Hypothalamus (tissue), 51 donors: ENCODE measurements around the gene ENAH.
"Not testable (repeated sequence)": the region's sequence is repeated elsewhere in the genome, so short reads cannot be mapped to it uniquely, and the experiment has no call there.

ENCODE experiments used
- DNase-seq, 51 donors: peaks; one replicate each; lab custom pipeline; 2025; lab: John Stamatoyannopoulos, UW

The ENAH gene

DNA sequence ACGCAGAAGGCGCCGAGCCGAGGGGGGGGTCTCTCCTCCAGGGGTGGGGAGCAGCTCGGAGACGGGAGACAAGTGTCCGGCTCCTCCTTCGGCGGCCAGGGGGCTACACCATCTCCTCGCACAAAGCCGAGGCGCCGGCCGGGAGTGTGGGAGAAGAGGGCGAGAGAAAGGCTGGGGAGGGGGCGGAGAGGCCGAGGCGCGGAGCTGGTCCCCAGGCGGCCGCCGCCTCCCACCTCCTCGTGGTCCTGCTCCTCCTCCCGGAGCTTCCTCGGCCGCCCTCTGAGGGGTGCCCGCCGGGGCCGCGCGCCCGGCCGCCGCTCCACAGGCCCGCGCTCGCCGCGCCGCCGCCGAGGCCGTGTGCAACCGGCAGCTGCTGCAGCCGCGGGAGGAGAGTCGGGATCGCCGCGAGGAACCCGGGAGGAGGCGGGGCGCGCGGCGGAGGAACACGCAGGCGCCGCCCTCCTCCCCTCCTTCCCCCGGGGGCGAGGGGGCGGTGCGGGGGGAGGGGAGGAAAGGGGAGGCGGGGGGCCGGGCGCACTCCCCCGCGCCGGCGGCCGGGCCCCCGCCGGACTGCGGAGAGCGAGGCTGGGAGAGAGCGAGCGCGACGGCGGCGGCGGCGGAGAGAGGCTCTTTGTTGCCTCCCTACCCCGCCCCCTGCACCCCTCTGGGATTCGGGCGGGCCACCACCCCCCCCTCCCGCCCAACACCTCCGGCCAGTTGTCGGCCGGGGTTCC lies at the start of gene ENAH:
Gene ENAH (minus strand): TSS at position 395 of the 734 bp plus-strand sequence. CDS start 433 bp downstream, outside the sequence.
- peak in 50 of 51 donors; percentile 34 to 95 (median 80) for DNase-seq

DNA sequence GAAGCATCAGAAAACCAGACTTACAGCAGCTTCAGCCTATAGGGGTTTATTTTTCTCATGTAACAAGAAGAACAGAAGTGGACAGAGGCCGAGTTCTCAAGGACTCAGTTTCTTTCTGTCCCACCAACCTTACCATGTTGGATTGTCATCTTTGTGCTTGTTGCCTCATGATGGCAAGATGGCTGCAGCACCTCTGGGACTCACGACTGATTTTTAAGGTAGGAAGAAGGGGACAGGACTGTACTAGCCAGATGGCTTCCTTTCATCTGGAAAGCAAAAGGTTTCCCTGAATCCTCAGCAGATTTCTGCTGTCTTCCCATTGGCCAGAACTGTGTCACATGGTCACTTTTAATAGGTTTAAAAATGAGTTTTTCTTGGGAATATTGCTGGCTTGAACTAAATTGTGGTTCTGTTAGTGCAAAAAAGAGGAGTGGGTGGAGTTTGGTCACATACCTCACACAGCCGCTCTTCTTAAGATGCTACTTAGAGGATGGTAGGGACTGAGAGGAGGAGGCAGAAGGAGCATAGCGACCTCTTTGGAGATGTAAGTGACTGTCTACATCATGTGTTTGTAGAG lies 48.1 kb upstream of the ENAH start:
- DNase-seq, result no peak

DNA sequence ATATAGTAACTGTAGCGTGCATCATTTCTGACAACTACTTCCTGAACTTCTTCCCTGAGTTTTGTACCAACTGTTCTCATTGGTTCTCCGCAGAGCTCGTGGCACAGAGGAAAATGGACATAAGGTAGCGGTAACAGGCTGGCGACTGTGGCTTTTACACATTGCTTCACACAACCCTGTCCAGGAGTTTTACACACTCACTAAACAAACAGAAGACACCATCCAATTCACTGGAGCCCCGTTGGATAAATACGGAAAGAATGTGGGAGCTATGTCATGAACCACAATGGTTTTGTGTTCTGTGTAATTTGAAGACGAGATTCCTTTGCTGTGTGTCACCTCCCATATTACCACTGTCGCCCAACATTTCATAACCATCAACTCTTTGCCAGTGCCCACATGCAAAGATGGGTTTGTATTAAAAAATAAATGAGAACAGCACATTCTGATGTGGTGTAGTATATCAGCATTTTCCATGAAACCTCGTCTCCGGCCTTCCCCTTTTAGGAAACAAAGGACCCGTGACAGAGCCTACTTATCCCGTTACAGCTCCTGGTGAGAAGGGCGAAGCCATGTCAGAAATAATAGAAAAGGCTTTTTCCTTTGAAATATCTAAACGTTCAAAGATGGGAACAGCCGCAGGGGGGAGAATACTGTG lies 47.4 kb upstream of the ENAH start:
- DNase-seq, result no peak

DNA sequence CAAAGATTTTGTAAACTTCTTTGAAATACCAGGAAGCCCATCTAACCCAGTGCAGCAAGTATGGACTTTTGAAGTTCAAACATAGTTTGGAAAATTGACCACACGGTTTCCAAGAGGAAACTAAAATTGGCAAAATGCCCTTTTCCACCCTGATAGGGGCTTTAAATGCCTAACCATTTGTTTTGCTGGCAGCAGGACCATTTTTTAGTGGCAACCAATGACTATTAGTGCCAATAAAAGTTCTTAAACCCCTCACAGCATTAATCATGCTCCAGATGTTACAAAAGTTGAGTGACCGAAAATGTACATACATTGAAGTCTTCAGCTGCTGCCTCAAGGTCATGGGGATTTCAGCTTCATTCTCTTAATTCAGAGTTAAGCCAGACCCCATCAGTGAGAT lies 46.4 kb upstream of the ENAH start:
- no peak for DNase-seq

DNA sequence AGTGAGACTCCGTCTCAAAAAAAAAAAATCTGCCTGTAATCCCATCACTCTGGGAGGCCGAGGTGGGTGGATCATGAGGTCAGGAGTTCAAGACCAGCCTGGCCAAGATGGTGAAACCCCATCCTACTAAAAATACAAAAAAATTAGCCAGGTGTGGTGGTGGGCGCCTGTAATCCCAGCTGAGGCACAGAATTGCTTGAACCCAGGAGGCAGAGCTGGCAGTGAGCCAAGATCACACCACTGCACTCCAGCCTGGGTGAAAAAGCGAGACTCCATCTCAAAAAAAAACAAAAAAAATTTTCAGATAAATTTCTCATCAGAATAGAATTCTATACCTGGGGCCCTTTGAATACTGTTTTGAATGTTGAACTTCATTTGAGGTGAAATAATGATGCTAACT lies 45.3 kb upstream of the ENAH start:
- not testable (repeated sequence) for DNase-seq

DNA sequence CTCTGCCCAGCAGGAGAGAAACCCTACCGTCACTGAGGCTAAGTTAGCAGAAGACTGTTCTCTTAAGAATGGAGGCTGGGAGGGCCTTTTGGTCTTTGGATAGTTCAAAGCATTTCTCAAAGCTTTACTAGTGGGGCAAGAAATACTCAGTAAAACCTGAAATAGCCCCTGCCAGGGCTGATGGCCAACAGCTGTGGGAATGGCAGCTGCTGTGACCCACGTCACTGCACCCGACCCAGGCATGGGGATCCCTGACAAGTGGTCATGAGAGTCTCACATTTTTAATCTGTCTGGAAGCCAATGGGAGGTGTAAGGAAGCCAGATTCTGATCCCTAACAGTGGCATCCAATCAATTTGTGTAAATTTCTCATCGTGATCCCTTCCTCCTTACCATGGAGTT lies 44.5 kb upstream of the ENAH start:
- DNase-seq, result no peak

DNA sequence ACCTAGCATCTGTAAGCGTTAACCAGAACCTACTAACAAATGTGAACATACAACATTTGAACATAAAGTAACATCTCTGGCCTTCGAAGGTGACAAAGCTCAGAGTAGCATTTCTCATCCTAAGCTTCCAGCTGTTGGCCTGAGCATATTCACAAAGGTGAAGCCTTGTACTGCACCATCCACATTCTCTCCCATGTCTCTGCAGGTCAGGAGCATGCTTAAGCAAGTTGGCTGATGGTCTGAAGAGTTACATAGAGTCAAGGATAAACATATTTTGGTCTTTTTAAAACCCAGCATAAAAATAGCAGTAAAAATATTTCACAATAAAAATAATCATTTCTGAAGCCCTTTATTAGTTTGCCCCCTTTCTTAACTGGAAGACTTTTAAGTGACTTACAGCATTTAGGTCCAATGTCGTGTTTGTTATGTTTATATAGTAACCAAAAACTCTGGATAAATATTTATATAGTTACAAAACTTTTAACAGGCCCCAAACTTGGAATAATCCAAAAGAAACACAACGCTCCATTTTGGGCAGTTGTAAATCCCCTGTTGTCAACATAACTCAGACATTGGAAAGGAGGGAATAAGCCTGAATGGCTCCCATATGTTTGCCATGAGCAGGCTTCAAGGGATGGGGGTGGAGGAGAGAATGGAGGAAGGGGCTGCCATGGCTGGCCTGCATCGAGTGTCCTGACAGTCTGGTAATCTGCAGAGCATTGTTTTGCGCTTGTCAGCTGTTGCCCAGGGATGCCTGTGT lies 42.8 kb upstream of the ENAH start:
- no peak for DNase-seq

DNA sequence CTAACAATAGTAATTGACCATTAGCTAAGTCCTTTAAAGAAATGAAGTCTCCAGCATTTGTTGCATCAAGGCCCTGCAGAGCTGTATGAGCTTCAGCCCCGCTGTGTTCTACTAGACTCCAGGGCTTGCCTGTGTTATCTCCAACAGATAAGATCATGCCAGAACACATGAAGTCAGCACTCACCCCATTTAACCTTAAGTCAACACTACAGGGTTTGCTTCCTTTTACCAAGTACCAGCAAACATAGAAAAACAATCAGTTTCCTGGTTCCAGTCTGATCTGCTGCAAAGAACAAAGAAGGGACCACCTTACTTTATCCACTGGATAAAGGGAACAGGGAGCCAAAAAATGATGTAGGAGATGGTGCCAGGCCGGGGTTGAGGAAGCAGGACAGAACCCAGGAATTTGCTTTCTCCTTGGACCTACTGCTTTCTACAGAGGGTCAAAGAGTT lies 41.3 kb upstream of the ENAH start:
- no peak for DNase-seq

DNA sequence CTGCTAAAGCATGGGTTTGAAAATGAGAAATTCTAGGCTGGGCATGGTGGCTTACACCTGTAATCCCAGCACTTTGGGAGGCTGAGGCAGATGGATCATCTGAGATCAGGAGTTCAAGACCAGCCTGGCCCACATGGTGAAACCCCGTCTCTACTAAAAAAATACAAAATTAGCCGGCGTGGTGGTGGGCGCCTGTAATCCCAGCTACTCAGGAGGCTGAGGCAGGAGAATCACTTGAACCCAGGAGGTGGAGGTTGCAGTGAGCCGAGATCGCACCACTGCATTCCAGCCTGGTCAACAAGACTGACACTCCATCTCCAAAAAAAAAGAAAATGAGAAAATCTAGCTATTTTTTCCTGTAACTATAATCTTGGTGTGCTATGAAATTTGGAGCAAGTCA lies 40.8 kb upstream of the ENAH start:
- not testable (repeated sequence) for DNase-seq

DNA sequence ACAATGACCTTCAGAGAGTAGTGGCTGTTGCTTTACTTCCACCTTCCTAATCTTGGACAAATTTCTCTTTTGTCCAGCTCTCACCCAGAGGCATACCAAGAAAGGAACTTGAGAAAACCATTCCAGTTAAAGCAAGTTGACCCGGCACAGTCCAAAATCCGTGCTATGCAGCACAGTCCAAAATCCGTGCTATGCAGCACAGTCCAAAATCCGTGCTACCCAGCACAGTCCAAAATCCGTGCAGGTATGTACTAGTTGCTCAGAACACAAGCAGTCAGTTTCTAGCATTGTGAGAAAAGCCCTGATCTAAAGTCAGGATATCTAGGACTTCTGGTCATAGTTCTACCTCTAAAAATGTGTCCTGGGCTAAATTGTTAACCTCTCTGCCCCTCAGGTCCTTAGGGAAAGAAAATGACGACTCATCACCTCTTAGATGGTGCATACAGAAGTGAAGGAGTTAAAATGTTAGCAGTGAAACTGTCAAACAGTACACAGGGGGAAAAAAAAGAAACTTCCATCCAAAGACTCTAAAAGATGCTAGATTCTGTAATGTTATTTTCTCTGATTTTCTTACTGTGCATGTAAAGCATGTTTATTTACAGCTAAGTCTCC lies 40.3 kb upstream of the ENAH start:
- no peak for DNase-seq

DNA sequence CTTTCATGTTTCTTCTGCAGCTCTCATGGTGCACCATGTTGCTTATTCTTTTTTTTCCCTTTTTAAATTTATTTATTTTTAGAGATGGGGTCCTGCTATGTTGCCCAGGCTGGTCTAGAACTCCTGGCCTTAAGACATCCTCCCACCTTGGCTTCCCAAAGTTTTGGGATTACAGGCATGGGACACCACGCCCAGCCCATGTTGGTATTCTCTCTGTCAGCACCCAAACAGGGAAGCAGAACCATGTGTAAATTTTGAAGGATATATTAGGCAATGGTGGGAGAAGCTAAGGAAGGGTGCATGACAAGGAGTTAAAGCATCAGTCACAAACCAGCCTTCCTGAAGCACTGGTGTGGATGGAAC lies 39.6 kb upstream of the ENAH start:
- DNase-seq, result no peak

DNA sequence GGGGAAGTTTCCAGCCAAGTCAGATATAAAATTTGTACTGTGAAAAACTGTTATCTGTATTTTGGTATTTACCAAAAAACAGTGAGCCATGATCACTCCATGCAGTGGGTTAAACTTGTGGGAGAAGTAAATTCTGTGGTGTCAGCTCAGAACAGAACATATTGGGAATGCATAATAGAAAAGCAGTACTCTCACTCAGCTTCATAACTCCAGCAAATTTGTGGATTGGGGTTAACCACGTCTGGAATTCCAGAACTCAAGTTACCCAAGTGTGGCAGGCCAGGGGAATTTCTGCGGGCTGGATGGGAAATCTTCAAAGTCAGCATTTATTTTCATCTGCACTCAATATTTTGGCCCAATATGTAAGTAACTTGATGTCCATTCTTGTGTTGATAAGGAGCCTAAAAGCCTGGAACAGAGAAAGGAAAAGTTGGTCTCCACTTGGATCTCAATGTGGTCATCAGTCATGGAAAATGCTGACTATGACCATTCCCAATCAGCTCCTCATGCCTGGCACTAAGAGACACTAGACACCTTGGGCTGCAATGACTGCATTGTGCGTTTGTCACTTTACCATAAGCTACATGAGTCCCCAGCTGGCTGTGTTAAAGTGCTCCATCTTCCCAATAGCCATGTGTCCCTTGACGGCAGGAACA lies 39.1 kb upstream of the ENAH start:
- no peak for DNase-seq

DNA sequence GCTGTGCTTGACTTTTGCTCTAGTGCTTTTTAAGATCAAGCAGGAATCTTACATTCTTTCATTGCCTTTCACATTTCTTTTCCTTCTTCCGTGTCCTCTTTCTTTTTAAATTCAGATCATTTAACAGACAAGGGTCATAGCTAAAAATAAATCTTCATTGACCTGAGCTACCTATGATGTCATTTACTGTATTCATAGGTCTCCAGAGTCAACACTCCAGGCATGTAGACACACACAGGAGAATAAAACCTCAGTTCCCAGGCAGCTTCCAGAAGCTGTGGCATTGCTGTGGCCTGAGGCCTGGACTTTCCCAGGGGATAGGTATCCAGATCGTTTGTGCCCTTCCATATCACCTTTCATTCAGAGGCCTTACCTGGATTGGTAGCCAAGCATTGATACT lies 38.5 kb upstream of the ENAH start:
- DNase-seq, result no peak

DNA sequence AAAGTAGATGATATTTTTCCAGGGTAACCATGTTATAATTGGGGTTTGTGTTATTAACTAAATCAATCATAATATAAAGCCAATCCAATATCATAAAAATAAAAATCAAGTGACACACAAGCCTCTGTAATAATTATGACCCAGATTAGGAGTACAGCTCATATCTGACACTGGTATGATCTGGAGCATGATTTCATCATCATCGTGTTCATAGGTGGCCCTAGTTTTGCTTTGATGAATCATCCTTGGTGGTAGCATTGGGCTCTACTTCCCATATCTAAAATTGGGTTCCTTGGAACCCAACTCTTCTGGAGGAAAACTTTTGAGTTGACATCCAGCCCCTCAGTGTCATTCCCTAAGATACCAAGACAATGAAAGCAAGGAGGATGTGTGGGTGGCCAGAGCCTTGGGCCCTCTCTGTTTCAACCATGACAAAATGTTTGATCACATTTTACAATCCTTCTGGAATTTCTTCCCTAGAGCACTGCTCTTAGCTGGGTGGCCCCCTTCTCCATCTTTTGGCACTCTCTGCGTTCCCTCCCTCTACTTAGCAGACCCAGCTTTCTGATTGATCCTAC lies 37.0 kb upstream of the ENAH start:
- no peak for DNase-seq

DNA sequence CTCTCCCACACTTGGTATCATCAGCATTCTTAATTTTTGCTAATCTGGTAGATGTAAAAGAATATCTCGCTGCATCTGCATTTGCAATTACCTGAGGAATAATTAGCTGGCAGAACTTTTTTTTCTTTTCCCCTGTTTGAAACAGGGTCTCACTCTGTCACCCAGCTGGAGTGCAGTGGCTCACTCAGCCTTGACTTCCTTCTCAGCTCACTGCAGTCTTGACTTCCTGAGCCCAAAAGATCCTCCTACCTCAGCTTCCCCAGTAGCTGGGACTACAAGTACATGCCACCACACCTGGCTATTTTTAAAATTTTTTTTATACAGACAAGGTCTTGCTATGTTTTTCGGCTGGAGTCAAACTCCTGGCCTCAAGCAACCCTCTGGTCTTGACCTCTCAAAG lies 35.4 kb upstream of the ENAH start:
- DNase-seq, result no peak

DNA sequence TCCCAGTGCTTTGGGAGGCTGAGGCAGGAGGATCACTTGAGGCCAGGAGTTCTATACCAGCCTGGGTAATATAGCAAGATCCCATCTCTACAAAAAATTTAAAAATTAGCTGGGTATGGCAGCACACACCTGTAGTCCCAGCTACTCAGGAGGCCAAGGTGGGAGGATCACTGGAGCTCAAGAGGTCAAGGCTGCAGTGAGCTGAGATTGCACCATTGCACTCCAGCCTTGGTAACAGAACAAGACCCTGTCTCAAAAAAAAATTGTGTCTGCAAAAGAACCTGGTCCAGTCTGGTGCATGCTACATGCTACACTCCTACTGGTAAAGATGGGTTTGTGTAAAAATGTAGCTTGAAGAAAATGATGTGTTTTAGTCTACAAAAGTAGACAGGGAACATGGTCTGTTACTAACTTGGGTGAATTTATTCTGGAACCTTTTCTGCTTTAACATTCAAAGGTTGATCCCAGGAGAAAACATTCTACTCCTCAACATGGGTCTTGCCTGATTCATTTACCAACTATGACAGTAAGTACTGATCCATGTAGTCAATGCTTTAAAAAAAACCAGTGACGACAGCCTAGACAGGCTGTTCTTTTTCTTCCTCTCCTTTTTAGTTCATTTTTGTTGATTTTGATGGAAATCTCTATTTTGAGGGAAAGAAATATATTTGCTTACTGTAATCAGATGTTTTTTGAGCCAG lies 32.7 kb upstream of the ENAH start:
- DNase-seq, result no peak

DNA sequence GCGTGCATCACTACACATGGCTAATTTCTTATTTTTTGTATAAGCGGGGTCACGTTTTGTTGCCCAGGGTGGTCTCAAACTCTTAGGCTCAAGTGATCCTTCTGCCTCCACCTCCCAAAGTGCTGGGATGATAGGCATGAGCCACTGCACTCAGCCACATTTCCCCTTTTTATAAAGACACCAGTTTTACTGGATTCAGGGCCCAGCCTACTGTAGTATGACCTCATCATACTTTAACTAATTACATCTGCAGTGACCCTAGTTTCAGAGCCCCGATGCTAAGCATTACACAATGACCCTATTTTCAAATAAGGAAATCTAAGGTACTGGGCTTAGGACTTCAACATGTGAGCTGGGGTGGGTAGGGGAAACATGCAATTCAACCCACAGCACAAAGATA lies 31.8 kb upstream of the ENAH start:
- DNase-seq, result no peak

DNA sequence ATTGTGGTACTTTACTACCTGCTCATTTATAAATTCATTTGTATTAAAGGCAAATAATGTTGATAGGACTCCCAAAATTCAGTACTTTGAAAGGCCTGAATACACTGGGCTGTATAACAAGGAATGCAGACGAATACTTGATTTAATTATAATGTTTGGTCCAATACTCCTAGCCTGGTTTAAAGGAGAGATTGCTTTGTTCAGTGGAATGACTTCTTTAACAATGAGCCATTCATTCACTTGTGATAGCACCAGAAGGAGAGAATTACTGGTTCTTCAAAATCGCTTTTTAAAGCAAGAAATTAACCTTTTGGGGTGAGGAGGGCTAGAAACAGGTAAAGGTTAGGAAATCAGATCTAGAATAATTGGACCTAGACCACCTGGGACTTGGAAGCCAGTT lies 28.3 kb upstream of the ENAH start:
- DNase-seq, result no peak

DNA sequence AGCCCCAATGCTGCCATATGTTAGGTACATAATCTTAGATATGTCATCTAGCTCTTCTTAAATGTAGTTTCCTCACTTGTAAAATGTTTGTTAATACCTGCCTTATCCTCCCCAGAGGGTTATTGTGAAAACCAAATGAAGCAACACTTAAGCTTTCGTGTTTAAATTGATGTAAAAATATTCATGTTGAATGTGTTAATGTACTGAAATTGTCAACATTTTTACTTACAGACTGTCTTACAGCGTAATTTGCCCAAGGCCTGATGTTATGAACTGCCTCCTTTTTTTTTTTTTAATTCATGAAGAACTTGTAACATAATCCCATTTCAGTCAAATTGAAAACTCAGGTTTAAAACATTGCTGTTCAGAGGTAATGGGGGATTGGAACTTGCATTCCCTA lies 25.6 kb upstream of the ENAH start:
- DNase-seq, result no peak
